Stomach (tissue), 4 donors: ENCODE results near the gene RHOXF2.

Experiments used
- EP300 ChIP-seq: sonication (generic); formaldehyde crosslinking; IDR thresholded peaks from one replicate; pipeline ENCODE4 v1.6.1; 2017; ENCODE audit warnings: antibody characterized with exemption
- POLR2A ChIP-seq, 4 donors: fragments of 450-650 bp; IDR thresholded peaks; one replicate each; pipeline ENCODE4 v1.6.1; 2016; ENCODE audit warnings: antibody characterized with exemption in 4 of 4, control low read depth in 2 of 4, mild to moderate bottlenecking in 1 of 4, moderate library complexity in 1 of 4
- POLR2AphosphoS5 ChIP-seq, 3 donors: sonication (generic); formaldehyde crosslinking; IDR thresholded peaks; one replicate each; pipeline ENCODE4 v1.6.1; 2016; ENCODE audit warnings: antibody characterized with exemption in 3 of 3
- TF ChIP-seq, protein P1 (sequence below), 7 experiments: fragments of 450-650 bp in 4 of 7; fragments of 200-600 bp in 3 of 7; sonication (generic) in 3 of 7; IDR thresholded peaks; one replicate each; pipeline ENCODE4 v1.5.1; 2016 to 2019; ENCODE audit warnings: antibody characterized with exemption in 7 of 7, control low read depth in 2 of 7, mild to moderate bottlenecking in 1 of 7

DNA sequence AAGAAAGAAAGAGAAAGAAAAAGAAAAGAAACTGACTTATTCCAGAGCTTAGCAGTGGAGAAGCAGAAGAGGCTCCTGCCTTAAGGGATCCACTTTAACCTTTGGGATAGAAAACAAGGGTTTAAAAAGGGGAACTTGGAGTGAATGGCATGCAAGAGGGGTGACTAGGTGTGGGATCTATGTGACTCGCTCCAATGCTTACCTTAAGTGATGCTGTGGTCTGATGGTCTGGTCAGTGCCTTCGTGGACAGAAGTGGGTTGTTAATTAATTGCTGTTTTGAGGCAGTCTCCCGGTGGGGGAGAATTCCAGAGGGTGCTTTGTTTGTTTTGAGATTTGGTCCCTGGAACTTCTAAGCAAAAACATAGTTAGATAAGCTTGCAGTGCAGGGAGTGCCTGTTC is 21.6 kb upstream of the RHOXF2 start:
- TF ChIP-seq, protein P1, sequence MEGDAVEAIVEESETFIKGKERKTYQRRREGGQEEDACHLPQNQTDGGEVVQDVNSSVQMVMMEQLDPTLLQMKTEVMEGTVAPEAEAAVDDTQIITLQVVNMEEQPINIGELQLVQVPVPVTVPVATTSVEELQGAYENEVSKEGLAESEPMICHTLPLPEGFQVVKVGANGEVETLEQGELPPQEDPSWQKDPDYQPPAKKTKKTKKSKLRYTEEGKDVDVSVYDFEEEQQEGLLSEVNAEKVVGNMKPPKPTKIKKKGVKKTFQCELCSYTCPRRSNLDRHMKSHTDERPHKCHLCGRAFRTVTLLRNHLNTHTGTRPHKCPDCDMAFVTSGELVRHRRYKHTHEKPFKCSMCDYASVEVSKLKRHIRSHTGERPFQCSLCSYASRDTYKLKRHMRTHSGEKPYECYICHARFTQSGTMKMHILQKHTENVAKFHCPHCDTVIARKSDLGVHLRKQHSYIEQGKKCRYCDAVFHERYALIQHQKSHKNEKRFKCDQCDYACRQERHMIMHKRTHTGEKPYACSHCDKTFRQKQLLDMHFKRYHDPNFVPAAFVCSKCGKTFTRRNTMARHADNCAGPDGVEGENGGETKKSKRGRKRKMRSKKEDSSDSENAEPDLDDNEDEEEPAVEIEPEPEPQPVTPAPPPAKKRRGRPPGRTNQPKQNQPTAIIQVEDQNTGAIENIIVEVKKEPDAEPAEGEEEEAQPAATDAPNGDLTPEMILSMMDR (IDR thresholded peaks at IDR 0.05), result no peak
- TF ChIP-seq POLR2A (IDR thresholded peaks at IDR 0.05) (no peak), POLR2AphosphoS5 (IDR thresholded peaks at IDR 0.05) (no peak), EP300 (no peak)
